Measurements from ENCODE around the gene COX7A2L.

DNA sequence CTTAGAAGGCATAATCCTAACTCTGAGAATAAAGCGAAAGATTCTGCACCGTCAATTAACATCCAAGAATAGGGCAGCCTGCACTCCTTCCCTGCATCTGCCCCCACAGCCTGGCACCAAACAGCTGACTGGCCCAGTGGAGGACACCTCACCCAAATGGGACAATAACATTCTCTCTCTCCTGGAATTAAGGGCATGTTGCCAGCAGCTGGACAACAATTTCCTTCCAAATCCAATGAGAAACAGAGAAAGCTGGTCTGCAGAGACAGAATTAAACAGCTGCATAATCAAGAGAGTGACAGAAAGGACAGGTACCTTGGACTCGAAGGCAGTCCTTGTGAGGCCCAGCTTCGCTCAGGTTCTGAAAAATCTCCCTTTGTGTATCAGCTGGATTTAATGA lies 15.0 kb downstream of the COX7A2L start:
- TF ChIP-seq, protein P1, sequence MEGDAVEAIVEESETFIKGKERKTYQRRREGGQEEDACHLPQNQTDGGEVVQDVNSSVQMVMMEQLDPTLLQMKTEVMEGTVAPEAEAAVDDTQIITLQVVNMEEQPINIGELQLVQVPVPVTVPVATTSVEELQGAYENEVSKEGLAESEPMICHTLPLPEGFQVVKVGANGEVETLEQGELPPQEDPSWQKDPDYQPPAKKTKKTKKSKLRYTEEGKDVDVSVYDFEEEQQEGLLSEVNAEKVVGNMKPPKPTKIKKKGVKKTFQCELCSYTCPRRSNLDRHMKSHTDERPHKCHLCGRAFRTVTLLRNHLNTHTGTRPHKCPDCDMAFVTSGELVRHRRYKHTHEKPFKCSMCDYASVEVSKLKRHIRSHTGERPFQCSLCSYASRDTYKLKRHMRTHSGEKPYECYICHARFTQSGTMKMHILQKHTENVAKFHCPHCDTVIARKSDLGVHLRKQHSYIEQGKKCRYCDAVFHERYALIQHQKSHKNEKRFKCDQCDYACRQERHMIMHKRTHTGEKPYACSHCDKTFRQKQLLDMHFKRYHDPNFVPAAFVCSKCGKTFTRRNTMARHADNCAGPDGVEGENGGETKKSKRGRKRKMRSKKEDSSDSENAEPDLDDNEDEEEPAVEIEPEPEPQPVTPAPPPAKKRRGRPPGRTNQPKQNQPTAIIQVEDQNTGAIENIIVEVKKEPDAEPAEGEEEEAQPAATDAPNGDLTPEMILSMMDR (IDR thresholded peaks at IDR 0.05; ENCODE audit: insufficient read depth, low read length, poor library complexity, severe bottlenecking), result no peak
- TF ChIP-seq EZH2phosphoT487 (conservative IDR thresholded peaks at IDR 0.05; ENCODE audit: low read length), result no peak

Measured in SU-DHL-6 (cell line).